NCI-H510A (cell line): ENCODE results near the gene LRRC3.

Experiments used
- DNase-seq: peaks from one replicate; lab custom pipeline; 2025; lab: John Stamatoyannopoulos, UW

Gene LRRC3

DNA sequence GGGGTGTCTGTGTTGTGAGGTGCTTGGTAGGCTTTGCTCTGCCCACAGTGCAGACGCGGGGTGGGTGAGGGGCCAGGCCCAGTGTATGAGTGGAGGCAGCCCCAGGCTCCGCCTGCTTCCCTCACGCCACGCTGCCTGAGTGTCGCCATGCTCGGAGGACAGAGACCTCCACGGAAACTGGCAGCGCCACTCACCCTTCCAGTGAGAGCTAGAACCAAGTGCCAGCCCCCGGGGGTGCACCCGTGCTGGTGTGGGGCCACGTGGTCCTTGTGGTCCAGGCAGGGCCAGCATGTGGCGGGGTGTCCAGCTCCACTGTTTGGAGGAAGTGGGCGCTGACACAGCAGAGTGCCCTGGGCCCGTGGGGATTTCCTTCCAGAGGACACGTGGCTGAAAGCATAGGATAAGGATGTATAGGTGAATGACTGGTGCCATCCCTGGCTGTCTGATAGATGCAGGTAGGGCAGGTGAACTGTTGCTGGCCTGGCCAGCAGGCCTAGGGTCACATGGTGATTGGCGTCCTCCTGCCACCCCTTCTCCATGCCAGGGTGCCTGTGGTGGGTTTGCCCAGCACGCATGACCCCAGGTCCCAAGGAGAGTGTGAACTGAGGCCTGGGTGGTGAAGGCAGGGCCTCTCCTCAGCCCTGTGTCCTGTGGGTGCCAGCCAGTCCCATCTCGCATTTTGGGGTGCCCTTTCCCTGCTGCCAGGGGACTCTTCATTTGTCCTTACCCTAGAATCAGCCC is 3.8 kb downstream of the LRRC3 start:
- no peak for DNase-seq

DNA sequence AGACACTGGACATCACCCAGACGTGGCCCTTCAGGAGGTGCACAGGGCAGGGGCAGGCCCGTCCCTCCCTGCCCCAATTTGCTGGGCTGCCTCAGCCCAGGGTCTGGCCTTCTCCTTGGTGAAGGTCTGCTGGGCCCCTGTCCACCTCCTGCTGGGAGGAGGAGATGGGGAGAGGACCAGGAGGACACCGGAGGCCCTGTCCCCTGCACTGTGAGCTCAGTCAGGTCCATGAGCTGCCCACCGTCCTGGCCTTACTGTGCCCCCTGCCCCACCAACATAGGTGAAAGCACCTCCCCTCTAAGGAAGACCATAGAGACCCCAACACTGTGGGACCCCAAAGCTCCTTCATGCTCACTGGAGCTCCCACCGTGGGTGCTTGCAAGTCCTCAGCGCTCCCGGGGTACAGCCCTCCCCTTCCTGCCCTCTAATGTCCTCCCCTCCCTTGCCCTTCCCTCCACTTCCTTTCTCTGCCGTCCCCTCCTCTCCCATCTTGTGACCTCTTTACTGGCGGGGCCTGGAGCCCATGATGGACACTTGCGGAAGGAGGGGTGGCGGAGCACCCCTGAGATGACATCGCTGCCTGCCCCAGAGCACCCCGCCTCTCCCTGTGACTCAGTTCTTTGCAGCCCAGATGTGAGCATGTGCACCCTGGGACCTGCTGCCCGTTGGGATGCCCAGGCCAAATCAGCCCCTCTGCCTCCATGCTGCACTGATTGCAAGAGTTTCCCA is 4.6 kb downstream of the LRRC3 start:
- no peak for DNase-seq

DNA sequence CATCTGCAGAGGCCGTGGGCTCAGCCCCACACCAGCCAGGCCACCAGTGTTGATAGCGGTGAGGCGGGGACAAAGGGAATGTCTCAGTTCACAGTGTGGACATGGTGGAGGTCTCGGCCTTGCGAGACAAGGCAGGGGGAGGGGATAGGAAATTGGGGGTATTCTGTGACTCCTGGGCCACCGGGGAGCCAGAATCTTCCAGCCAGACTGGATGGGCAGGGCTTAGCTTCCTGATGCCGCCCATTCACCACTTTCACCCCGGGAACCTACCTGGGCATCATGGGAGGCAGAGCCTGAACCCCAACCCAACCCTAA is 5.1 kb downstream of the LRRC3 start:
- DNase-seq: no peak

DNA sequence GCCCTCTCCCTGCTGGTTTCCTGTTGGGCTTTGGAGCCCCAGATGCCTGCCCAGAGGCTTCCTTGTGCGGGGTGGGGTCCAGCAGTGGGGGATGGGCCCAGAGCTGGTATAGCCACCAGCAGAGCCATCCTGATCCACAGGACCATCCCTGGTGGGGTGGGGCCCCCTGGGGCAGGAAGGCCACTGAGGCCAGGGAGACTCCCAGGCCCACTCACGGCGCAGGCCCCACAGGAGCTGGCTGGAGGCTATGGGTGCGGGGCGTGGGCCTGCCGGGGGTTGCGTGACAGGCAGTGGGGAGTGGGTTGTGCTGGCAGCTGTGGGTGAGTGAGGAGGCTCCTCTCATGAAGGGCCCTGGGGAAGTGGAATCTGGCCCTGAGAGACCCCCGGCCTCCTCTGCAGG is 5.7 kb downstream of the LRRC3 start:
- DNase-seq: no peak

DNA sequence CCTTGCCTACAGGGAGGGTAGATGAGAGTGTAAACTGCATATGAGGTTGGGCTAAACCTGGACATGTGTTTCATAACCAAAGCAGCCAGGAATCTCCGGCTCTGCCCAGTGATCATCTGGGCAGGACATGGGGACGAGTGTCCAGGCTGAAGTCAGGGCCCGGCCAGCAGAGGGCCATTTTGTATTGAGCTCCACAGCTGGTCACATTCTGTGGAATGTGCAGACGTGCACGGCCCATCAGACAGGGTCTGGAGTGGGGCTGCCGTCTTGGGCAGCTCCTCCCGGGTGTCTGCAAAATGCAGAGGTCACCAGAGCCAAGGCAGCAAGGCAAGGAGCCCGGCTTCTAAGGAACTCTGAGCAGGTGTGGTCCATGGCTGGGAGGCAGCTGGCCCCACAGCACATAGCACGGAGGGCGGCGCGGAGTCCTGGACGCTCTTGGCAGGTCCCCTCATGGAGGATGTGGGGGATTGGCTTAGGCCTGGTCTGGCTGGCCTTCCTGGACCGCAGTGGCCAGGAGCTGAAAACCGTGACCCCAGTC is 6.2 kb downstream of the LRRC3 start:
- no peak for DNase-seq

DNA sequence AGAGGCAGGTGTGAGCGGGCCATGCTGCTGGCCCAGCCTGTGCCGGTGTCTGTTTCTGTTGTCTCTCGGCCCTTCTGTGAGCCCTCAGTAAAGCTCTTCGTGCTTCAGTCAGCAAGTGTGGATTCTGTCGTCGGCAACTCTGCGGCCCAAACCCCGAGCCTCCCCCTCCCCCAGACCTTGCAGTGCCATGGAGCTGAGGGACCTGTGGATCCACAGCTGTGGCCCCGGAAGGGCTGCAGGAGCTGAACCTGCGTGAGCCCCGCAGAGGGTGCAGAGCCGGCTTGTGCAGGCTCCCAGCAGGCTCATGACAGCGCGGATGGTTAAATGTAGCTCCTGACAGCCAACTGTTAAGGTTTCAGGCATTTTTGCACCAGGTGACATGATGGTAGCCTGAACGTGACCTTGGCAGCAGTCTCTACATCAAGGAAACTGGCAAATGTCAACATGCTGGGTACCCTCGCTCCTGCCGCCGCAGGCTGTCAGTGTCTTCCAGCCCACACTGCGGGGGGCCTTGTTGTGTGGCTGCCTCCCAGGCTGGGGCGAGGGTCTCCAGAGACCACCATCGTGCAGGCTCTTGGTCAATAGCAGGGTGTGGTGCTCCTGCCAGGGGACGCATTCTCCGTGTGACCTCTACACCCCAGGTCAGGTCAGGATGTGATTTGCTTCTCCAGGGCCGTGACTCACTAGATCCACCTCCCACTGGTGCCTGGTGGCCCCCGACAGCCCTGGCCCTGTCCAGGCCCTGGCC is 7.0 kb downstream of the LRRC3 start:
- no peak for DNase-seq

DNA sequence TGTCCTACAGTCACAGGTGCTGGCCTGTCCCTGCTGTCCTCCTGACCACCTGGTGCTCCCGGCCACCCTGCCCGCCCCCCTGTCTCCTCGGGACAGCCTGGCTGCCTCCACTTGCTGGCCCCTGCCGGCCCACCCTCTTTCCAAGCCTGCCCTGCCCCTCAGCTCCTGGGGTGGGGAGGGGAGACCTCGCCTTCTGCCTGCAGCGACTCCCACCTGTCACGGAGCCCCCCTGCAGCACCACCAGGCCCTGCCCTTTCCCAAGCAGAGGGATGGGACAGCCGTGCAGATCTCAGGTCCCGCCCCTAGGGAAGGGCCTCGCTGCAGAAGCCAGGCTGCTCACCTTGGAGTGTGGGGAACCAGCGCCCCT is 7.5 kb downstream of the LRRC3 start:
- DNase-seq: no peak

DNA sequence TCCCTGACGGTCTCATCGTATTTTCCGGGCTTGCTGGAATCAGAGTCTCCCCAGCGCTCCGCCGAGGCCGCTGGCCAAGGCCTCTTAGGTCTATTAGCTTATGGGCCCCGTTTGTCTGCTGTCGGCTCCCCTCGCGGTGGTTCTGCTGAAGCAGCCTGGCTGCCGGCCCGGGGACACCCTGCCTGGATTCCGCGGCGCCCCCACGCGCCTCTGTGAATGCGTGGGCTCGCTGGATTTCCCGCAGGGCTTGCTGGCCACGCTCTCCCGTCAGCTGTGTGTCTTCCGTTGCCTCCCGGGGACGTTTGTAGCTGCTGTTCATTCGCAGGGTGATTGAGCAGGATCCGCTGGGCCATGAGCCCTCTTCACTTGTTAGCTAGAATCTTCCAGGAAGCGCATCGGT is 8.4 kb downstream of the LRRC3 start:
- no peak for DNase-seq

DNA sequence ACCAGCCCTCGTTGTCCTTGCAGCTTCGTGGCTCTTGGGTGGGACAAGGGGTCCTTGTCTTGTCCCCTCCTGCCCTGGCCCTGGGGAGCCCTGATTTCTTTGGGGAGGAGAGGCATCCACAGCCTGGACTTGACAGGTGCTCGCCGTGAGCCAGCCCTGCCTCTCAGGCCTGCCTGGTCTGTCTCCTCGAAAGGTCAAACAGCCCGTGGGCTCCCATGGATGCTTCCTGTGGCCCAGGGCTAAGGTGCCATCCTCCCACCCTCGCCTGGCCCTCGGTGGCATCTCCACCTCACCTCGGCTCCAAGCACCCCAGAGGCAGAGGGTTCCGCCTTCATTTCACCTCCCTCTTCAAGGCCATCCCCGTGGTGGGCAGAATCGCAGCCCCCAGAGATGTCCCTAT is 9.0 kb downstream of the LRRC3 start:
- no peak for DNase-seq

DNA sequence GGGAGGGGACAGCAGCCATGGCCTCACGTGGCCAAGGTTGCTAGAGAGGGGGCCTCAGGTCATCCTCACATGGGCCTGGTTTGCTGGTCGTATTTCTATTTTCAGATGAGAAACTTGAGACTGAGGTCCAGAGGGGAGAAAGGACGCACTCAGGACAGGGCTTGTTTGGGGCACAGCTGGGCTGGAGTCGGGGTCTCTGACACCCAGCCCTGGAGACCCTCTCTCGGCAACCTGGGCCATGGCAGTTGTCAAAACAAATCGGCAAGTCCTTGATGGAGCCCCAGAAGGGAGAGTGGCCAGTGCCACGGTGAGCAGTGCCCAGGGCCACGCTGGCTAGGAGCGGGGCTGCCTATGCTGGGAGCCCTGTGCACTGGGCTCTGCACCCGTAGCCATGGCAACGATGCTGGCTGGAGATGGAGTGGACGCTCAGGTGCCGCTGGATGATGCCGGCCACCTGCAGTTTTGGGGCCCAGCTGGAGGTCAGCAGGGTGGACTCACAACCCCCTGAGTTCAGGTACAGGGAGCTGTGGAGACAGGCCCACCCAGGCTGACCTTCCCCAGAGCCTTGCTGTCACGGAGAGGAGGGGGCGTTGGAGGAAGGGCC is 11.1 kb downstream of the LRRC3 start:
- DNase-seq: no peak

DNA sequence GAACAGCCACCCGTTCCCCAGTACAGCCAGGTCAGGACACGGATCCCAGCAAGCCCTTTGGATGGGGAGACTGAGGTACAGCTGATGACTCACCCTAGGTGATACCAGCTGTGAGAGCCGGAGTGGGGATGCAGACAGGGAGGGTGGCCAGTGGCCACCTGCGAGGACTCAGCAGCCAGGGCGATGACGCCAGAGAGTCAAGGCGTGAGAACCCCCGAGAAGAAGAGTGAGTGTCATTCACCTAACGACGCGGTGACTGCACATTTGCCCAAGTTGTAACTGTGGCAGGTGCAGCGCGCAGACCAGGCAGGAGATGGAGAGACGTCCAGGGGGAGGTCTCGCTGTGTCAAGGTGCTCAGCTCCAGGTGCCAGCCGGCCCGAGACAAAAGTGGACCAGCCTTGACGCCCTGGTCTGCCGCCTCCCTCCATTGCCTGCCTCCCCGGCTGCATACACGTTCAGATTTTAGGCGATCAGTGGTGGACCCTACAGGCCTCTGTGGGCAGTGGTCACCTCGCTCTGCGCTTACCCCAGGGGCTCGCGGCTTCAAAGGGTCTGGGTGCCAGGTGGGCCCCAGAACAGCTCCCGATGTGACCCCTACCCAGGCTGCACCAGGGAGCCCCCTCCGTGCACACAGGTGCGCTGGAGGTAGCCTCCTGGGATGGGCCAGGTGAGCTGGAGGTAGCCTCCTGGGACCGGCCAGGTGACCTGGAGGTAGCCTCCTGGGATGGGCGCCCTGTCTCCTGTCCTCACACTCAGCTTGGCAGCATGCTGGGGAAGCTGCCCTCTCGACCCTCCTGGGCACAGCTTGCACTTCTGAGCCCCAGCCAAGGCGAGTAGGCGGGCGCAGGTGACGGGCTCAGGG is 11.9 kb downstream of the LRRC3 start:
- DNase-seq: no peak

DNA sequence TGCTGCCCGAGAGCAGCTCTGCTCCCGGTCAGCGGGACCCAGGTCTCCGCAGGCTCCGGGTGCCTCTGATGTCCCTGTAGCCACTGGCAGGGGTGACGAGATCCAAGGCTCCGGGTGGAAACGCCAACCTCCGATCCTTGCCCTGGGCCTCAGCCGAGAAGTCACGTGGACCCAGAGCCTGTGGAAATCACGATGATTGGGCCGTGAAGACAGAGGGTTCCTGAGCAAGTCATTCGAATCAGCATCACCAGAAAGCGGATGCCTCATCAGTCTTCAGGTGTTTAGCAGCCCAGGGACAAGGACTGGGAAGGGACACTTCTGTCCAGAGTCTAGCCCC is 12.5 kb downstream of the LRRC3 start:
- no peak for DNase-seq

DNA sequence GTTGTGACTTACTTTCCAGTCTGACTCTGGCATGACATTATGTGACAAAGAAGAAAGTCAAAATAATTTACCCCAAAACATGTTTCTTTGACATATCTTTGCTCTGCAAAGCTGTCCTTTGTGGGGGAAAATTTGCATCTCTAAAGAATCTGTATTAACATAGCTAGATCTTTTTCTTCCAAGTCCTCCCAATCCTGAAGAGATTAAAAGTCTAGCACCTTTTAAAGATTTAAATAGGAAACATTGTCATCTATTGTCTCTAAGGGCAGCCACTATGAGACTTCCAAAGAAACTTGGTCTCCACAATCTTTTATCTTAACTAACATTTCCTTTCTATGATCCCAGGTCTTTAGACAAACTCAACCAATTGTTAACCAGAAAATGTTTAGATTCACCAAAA is 16.0 kb downstream of the LRRC3 start:
- no peak for DNase-seq

DNA sequence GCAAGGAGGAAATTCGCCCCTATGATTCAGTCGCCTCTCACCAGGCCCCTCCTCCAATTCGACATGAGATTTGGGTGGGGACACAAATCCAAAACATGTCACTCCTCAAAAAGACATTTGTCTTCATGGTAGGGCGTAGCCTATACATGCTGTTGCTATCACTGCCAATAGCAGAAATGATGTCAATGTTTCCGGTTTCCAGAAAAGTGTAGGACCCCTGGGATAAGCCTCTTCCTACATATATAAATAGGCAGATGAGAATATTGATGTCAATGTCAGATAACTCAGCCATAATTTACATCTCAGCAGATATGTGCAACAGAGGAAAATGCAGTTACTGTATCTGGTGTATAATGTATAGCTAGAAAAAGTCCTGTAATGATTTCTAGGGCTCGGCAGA is 16.7 kb downstream of the LRRC3 start:
- no peak for DNase-seq

DNA sequence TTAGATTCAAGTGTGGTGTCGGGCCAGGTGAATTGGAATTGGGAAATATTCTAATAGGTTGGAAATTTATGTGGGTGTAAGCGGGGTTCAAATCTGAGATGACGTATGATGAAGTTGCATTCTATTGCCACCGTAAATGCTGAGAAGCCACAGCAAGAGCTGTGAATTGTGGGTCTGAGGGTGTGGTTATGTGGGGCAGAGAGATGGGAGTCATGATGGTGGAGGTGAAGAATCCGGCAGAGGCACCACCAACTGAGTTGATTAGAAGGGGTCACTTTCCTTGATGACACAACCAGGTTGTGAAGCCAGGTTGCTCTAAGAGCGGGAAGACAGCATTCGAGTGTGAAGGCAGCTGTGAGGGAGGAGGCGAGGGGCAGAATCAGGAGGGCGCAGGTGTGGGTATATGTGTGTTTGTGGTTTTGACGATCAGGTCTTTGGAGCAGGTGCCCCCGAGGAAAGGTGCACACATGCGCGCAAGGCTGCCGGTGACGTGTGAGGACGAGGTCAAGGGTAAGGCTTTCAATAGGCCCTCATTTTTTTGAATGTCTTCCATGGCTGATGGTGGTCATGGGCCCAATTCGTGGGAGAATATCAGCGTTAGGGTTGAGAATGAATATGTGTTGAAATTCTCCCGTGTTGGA is 18.7 kb downstream of the LRRC3 start:
- no peak for DNase-seq

DNA sequence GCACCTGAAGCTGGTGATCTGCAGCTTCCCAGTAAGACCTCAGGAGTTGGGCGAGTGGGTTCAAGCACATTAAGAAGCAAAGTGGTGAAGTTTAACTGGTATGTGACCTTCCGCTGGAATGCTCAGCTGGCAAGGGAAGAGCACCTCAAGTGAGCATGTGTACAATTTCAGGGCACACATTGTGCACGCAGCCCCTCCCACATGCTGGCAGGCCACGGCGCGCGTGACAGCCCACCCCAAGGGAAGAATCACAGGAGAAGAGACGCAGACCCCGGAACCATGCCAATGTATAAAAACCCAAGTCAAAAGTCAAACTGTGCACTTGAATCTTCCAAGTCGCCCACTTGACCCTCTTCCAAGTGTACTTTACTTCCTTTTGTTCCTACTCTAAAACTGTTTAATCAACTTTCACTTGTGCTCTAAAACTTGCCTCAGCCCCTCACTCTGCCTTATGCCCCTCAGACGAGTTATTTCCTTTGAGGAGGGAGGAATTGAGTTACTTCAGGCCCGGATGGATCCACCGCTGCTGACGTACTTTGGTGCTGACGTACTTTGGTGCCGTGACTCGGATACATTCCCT is 20.0 kb downstream of the LRRC3 start:
- no peak for DNase-seq

DNA sequence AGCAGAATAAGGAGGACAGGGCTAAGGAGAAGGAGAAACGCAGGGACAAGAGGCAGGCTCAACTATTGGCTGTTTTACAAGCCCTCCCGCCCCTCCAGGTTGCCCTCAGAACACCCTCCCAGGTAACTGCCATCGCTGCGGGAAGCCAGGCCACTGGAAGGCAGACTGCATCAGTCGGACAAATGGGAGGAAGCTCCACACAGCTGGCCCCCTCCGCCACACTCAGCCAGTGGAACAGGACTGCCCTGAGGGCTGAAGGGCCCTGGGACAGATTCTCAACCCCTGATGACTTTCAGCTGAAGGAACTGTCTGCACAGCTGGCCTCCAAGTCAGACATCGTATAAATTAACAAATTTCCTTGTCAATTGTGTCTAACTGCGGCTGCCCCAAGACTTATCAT is 21.8 kb downstream of the LRRC3 start:
- no peak for DNase-seq

DNA sequence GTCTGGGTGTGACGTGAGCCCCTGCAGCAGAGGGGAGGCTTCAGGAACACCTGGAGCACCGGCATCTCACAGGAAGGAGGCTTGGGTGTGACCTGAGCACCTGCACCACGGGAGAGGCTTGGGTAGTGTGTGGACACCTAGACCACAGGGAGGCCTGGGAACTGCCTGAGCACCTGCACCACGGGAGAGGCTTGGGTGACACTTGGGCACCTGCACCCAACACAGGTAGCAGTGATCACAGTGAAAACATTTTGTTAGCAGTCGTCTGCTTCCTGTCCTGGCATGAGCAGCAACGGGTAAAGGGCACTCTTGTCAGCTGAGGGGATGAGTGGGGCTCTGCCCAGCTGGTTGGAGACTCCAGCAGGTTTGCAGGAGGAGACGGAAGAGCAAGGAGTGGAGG is 22.4 kb downstream of the LRRC3 start:
- DNase-seq: no peak

DNA sequence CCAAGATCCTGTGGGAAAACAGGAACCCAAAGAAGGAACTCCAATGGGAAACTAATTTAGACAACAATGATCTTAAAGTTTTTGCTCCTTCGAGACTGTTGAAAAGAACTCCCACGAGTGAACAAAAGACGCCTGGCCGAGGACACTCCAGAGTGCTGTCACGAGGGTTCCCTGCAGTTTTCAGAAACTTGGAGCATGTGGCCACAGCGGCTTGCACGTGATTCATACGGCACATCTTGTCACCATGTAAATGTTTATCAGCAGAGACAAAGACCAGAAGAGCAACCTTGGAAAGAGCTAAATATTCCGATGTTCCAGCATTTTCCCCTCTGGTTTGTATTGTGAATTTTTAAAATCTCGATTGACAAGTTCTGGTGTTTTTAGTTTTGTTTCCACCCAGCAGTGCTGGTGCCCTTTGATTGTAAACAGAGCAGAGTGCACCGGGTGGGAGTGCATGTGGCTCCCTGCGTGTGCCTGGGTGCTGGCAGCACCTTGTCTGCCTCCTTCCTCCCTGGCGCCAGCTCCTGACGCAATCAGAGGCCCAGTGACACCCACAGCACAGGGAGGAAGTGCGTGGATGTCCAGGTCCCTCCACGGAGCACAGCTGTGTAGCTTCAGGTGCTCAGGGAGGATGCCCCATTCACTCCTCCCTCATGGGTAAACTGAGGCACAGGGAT is 23.0 kb downstream of the LRRC3 start:
- no peak for DNase-seq

DNA sequence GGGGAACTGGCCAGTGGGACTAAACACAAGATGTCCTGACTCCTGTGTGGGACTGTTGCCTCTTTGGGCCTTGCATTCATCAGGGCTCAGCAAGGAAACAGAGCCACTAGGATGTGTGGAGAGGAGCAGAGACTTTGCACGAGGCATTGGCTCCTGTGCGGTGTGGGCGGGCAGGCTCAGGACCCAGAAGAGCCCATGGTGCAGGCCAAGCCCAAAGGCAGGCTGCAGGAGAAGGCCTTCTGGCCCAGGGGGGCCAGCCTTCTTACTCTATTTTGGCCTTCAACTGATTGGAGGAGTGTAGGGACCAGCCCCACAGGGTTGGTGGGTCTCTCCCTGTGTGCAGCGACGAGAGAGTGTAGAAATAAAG is 23.5 kb downstream of the LRRC3 start:
- no peak for DNase-seq
